Adrenal gland (tissue), 5 donors: ENCODE results near the gene PCYT2.

Experiments
- CTCF ChIP-seq, 6 experiments: fragments of 450-650 bp in 4 of 6; fragments of 200-600 bp in 2 of 6; sonication (generic) in 1 of 6; IDR thresholded peaks; 1 replicate in 5 of 6; 2 replicates in 1 of 6; pipeline versions ENCODE4 v1.5.1 to v1.8.0; 2016 to 2021; ENCODE audit warnings: antibody characterized with exemption in 6 of 6, mild to moderate bottlenecking in 2 of 6, moderate library complexity in 1 of 6
- POLR2A ChIP-seq, 2 donors: fragments of 450-650 bp; IDR thresholded peaks; one replicate each; pipeline ENCODE4 v1.6.1; 2017; ENCODE audit warnings: antibody characterized with exemption in 2 of 2, mild to moderate bottlenecking in 2 of 2, moderate library complexity in 1 of 2
- donor health status: DM: no; HTN: no; CAD: no.

GRCh38 chr17:81910840-81911276 lies 341 bp downstream of the PCYT2 start:
- TF ChIP-seq CTCF (IDR thresholded peaks at IDR 0.05) = no peak
- TF ChIP-seq POLR2A (IDR thresholded peaks at IDR 0.05) = no peak
